Natural killer cell (primary cell): Measurements from ENCODE around the gene PPP2R5C. TPM values are rescaled to one million over a fixed set of nuclear protein-coding genes. Genes with fewer than 3 reads are reported as not detected.

Source experiments
- ATAC-seq, 3 donors: fragments of 150-1000 bp in 2 of 3; fragments of 200-7000 bp in 1 of 3; cut with Tn5 transposase; 1 replicate in 1 of 3; 2 replicates in 2 of 3; pipeline ENCODE4 v1.10.0; 2021; ENCODE audit warnings: mild to moderate bottlenecking in 2 of 3, moderate library complexity in 2 of 3
- DNase-seq, 2 donors: peaks; one replicate each; pipeline versions ENCODE4 v3.0.0 to v3.0.0-alpha.2; 2013 to 2021; ENCODE audit warnings: mixed read lengths in 1 of 2
- H3K27ac ChIP-seq: one replicate; pipeline ENCODE4 v1.5.1; 2013; ENCODE audit warnings: mild to moderate bottlenecking, low read length
- H3K27me3 ChIP-seq: one replicate; pipeline ENCODE4 v1.6.1; 2013; ENCODE audit warnings: low read length; ENCODE audit not compliant: control insufficient read depth, insufficient read depth
- H3K36me3 ChIP-seq: one replicate; pipeline ENCODE4 v1.6.1; 2013; ENCODE audit warnings: low read length; ENCODE audit not compliant: control insufficient read depth, insufficient read depth
- H3K4me1 ChIP-seq: one replicate; pipeline ENCODE4 v1.6.1; 2013; ENCODE audit warnings: low read length; ENCODE audit not compliant: control insufficient read depth, insufficient read depth
- H3K4me3 ChIP-seq: one replicate; pipeline ENCODE4 v1.5.1; 2013; ENCODE audit warnings: low read length
- H3K9me3 ChIP-seq: one replicate; pipeline ENCODE4 v1.6.1; 2013; ENCODE audit warnings: low read length; ENCODE audit not compliant: control insufficient read depth, insufficient read depth
- H3K27ac Mint-ChIP-seq, 2 donors: one replicate each; pipeline ENCODE4 v1.8.0; 2022; ENCODE audit warnings: mild to moderate bottlenecking in 2 of 2, mixed read lengths in 2 of 2, moderate library complexity in 1 of 2
- H3K27me3 Mint-ChIP-seq, 2 donors: one replicate each; pipeline ENCODE4 v1.8.0; 2022; ENCODE audit warnings: low read depth in 2 of 2, mixed read lengths in 2 of 2
- H3K36me3 Mint-ChIP-seq: one replicate; pipeline ENCODE4 v1.8.0; 2022; ENCODE audit warnings: mixed read lengths
- H3K4me1 Mint-ChIP-seq, 2 donors: one replicate each; pipeline ENCODE4 v1.8.0; 2022; ENCODE audit warnings: mixed read lengths in 2 of 2
- H3K4me3 Mint-ChIP-seq: one replicate; pipeline ENCODE4 v1.8.0; 2022; ENCODE audit warnings: mild to moderate bottlenecking, moderate library complexity, mixed read lengths
- H3K9me3 Mint-ChIP-seq, 2 donors: one replicate each; pipeline ENCODE4 v1.8.0; 2022; ENCODE audit warnings: mixed read lengths in 2 of 2
- WGBS: methylation state at CpG from one replicate; pipeline ENCODE4 v1.1.7; 2013; ENCODE audit warnings: missing lambda C conversion rate; ENCODE audit not compliant: insufficient coverage; 5-methylcytosine and 5-hydroxymethylcytosine counted together
- intact Hi-C: fragments of 100-400 bp; cut with micrococcal nuclease; formaldehyde crosslinking; loops from one replicate; pipeline ENCODE4 v1.14.2; 2022
- total RNA-seq, 4 donors: library from RNA; stranded (reverse); fragments of 120-200 nt in 1 of 4; gene quantifications; one replicate each; pipeline versions ENCODE4 v1.2.3 to v1.2.4, GENCODE V29; 2013 to 2022
- TF ChIP-seq, protein P1 (sequence below): fragments of 200-600 bp; IDR thresholded peaks from one replicate; pipeline ENCODE4 v1.8.0; 2022; ENCODE audit warnings: antibody characterized with exemption

Gene PPP2R5C
- total RNA-seq, 3 donors from 2014 or later (not counting 1 experiment from before 2014, with no cell fraction given) = 716 to 779 (median 736) TPM

DNA sequence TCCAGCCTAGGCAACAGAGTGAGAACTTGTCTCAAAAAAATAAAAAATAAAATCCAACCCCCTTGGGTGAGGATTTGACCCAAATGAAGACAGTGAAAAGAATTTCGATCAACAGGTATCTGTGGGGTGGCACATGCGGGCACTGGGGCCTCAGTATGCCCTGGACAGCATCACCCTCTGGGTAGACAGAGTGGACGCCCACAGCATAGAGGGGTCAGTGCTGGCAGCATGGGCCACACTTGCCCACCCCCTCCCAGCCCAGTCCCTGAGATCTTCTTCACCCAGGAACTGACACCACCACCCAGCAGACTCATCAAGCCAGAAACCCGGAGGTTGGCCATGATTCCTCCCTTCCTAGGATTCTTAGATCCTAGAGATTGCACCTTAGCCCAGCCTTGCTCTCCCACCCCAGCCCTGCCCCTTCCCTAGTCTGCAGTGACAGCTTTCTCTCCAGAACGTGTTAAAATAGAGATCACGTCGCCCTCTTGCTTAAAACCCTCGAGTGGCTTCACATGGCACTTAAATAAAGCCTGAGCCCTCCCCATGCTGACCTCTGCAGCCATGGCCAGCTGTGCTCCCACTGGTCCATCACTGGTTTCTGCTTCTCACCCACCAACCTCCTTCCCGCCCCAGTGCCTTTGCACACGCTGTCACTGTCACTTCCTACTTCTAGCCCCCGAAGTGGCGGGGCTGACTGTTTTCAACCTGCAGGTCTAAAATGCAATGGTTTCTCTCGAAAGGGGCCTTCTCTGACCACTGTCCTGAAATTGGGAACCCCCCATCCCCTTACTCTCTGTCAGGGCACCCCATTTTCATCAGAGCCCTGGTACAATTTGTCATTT is 176.6 kb downstream of the PPP2R5C start:
- peaks cover 6% of the 10 kb centered on the region in 2 donors for H3K4me1 Mint-ChIP-seq
- WGBS = 71% methylated on average over 13 of the region's 13 CpGs

DNA sequence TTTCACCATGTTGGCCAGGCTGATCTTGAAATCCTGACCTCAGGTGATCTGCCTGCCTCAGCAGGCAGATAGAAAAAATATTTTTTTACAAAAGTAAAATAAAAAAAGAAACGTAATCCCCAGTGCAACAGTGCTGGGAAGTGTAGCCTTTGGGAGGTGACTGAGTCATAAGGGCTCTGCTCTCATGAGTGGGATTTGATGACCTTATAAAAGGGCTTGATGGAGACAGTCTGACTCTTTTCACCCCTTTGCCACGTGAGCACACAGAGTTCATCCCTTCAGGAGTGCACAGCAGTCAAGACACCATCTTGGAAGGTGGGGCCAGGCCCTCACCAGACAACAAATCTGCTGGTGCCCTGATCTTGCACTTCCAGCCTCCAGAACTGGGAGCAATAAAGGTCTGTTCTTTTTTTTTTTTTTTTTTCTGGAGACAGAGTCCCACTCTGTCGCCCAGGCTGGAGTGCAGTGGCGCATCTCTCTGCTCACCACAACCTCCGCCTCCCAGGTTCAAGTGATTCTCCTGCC is 178.2 kb downstream of the PPP2R5C start:
- Mint-ChIP-seq H3K9me3 (no peaks in the 10 kb centered on the region), H3K4me1 (peaks cover 6% of the 10 kb centered on the region in 2 donors), H3K4me3 (no peak overlapping the region), H3K36me3 (no peaks in the 10 kb centered on the region), H3K27me3 (peaks cover 21 to 22% of the 10 kb centered on the region in 2 donors), H3K27ac (no peak overlapping the region)
- H3K4me1 ChIP-seq = no peaks in the 10 kb centered on the region
- no peaks in the 10 kb centered on the region for H3K36me3 ChIP-seq
- WGBS = 79% methylated on average over 5 of the region's 5 CpGs
- TF ChIP-seq, protein P1, sequence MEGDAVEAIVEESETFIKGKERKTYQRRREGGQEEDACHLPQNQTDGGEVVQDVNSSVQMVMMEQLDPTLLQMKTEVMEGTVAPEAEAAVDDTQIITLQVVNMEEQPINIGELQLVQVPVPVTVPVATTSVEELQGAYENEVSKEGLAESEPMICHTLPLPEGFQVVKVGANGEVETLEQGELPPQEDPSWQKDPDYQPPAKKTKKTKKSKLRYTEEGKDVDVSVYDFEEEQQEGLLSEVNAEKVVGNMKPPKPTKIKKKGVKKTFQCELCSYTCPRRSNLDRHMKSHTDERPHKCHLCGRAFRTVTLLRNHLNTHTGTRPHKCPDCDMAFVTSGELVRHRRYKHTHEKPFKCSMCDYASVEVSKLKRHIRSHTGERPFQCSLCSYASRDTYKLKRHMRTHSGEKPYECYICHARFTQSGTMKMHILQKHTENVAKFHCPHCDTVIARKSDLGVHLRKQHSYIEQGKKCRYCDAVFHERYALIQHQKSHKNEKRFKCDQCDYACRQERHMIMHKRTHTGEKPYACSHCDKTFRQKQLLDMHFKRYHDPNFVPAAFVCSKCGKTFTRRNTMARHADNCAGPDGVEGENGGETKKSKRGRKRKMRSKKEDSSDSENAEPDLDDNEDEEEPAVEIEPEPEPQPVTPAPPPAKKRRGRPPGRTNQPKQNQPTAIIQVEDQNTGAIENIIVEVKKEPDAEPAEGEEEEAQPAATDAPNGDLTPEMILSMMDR = no peak
- ATAC-seq (no peak), DNase-seq (no peak)
- H3K4me3 ChIP-seq = no peak overlapping the region
- intact Hi-C loops = no loop called here
- no peak overlapping the region for H3K27ac ChIP-seq
- H3K9me3 ChIP-seq = no peaks in the 10 kb centered on the region
- H3K27me3 ChIP-seq = peaks cover 9% of the 10 kb centered on the region

More for the DNA sequence above, 176.6 kb downstream of the PPP2R5C start:
- Histone ChIP-seq H3K9me3 (no peaks in the 10 kb centered on the region), H3K4me3 (no peak overlapping the region), H3K36me3 (no peaks in the 10 kb centered on the region), H3K27ac (no peak overlapping the region), H3K4me1 (no peaks in the 10 kb centered on the region), H3K27me3 (peaks cover 9% of the 10 kb centered on the region)
- no peaks in the 10 kb centered on the region for H3K9me3 Mint-ChIP-seq
- intact Hi-C loops = no loop called here
- no peak overlapping the region for H3K4me3 Mint-ChIP-seq
- no peak for ATAC-seq
- H3K27me3 Mint-ChIP-seq = peaks cover 21 to 22% of the 10 kb centered on the region in 2 donors
- H3K36me3 Mint-ChIP-seq = no peaks in the 10 kb centered on the region
- TF ChIP-seq, protein P1 = no peak
- no peak overlapping the region for H3K27ac Mint-ChIP-seq
- DNase-seq = no peak

DNA sequence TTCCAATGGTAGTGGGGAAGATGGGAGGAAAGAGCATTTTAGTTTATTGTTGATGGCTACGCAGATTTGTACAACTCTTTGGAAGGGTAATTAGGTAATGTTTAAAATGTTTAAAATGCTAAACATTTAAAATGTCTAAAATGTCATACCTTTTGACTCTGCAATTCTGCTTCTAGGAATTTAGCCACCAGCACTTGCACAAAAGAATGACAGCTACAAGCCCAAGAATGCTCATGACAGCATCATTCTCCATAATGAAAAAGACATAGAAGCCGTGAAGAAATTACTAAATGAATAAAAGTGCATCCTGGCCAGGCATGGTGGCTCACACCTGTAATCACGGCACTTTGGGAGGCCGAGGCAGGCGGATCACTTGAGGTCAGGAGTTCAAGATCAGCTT is 182.9 kb downstream of the PPP2R5C start:
- H3K9me3 Mint-ChIP-seq = no peaks in the 10 kb centered on the region
- ATAC-seq (no peak), DNase-seq (no peak)
- H3K4me3 ChIP-seq = no peak overlapping the region
- H3K27ac Mint-ChIP-seq = peak overlapping the region in 1 of 2 donors; percentile 18
- intact Hi-C loops = no loop called here
- H3K36me3 ChIP-seq = no peaks in the 10 kb centered on the region
- WGBS = 78% methylated on average over 5 of the region's 5 CpGs
- H3K27ac ChIP-seq = no peak overlapping the region
- H3K27me3 ChIP-seq = peaks cover 6% of the 10 kb centered on the region
- no peaks in the 10 kb centered on the region for H3K9me3 ChIP-seq
- TF ChIP-seq, protein P1 = no peak
- H3K4me3 Mint-ChIP-seq = no peak overlapping the region
- H3K27me3 Mint-ChIP-seq = peaks cover 19 to 25% of the 10 kb centered on the region in 2 donors
- peaks cover 18 to 25% of the 10 kb centered on the region in 2 donors for H3K4me1 Mint-ChIP-seq
- H3K36me3 Mint-ChIP-seq = no peaks in the 10 kb centered on the region
- peaks cover 20% of the 10 kb centered on the region for H3K4me1 ChIP-seq
